HEK293 (cell line): Measurements from ENCODE around the gene LRP6.

ENCODE experiments used
- CTCF ChIA-PET: fragments of 350-600 bp; formaldehyde crosslinking; extraction: SDS; loops from one replicate; lab custom pipeline; 2021; ENCODE audit warnings: antibody characterized with exemption; lab: Yijun Ruan, JAX
- POLR2A ChIA-PET: fragments of 300-600 bp; formaldehyde crosslinking; extraction: SDS; loops from one replicate; lab custom pipeline; 2020; ENCODE audit warnings: antibody characterized with exemption, inconsistent platforms; lab: Yijun Ruan, JAX
- H3K27ac ChIP-seq: fragments of 200-500 bp; sonication (Bioruptor generic); 2 replicates; pipeline ENCODE4 v1.5.1; 2014; ENCODE audit warnings: low read depth, low read length, control low read depth, inconsistent platforms; ENCODE audit errors: extremely low read depth
- H3K36me3 ChIP-seq, 2 experiments: fragments of 200-500 bp in 1 of 2; sonication (Bioruptor generic) in 1 of 2; 1 replicate in 1 of 2; 2 replicates in 1 of 2; pipeline ENCODE4 v1.5.1; 2014 to 2017; ENCODE audit warnings: inconsistent platforms in 2 of 2, low read length in 2 of 2; ENCODE audit not compliant: control insufficient read depth in 2 of 2, insufficient read depth in 1 of 2
- H3K4me1 ChIP-seq: fragments of 200-500 bp; sonication (Bioruptor generic); 2 replicates; pipeline ENCODE4 v1.5.1; 2014; ENCODE audit warnings: mild to moderate bottlenecking, low read length, inconsistent platforms; ENCODE audit not compliant: control insufficient read depth, insufficient read depth
- H3K4me3 ChIP-seq: 2 replicates; pipeline ENCODE4 v1.5.1; 2011; ENCODE audit warnings: low read depth, mild to moderate bottlenecking, control low read depth, low read length, moderate library complexity
- H3K9me3 ChIP-seq: fragments of 200-500 bp; sonication (Bioruptor generic); 2 replicates; pipeline ENCODE4 v1.5.1; 2014; ENCODE audit warnings: low read depth, low read length, inconsistent platforms; ENCODE audit not compliant: control insufficient read depth, insufficient read depth
- BCL11B ChIP-seq: fragments of 450-650 bp; formaldehyde crosslinking; IDR thresholded peaks from 2 replicates; pipeline ENCODE4 v1.5.1; 2016; ENCODE audit warnings: low read depth, missing biosample characterization, missing genetic modification characterization
- EGR2 ChIP-seq: fragments of 450-650 bp; formaldehyde crosslinking; IDR thresholded peaks from 2 replicates; pipeline ENCODE4 v1.5.1; 2016; ENCODE audit warnings: low read depth, missing biosample characterization, missing genetic modification characterization
- GLI4 ChIP-seq: fragments of 450-650 bp; formaldehyde crosslinking; IDR thresholded peaks from 2 replicates; pipeline ENCODE4 v1.5.1; 2016; ENCODE audit warnings: missing biosample characterization, missing genetic modification characterization
- HOXD13 ChIP-seq: sonication (generic); formaldehyde crosslinking; IDR thresholded peaks from 2 replicates; pipeline ENCODE4 v1.8.0; 2022; ENCODE audit warnings: missing genetic modification reagents, borderline replicate concordance
- KLF1 ChIP-seq: fragments of 450-650 bp; formaldehyde crosslinking; IDR thresholded peaks from 2 replicates; pipeline ENCODE4 v1.5.1; 2016; ENCODE audit warnings: missing biosample characterization, missing genetic modification characterization
- MYNN ChIP-seq: fragments of 450-650 bp; formaldehyde crosslinking; IDR thresholded peaks from 2 replicates; pipeline ENCODE4 v1.5.1; 2016; ENCODE audit warnings: missing biosample characterization, missing genetic modification characterization, borderline replicate concordance
- PRDM1 ChIP-seq: fragments of 450-650 bp; formaldehyde crosslinking; IDR thresholded peaks from 2 replicates; pipeline ENCODE4; 2016; ENCODE audit warnings: missing biosample characterization, missing genetic modification characterization
- PRDM2 ChIP-seq: fragments of 450-650 bp; formaldehyde crosslinking; IDR thresholded peaks from 2 replicates; pipeline ENCODE4 v1.5.1; 2016; ENCODE audit warnings: missing biosample characterization, missing genetic modification characterization, borderline replicate concordance
- YY1 ChIP-seq: fragments of 450-650 bp; formaldehyde crosslinking; IDR thresholded peaks from 2 replicates; pipeline ENCODE4 v1.5.1; 2018; ENCODE audit warnings: missing biosample characterization, missing genetic modification characterization
- ZBTB48 ChIP-seq: fragments of 450-650 bp; formaldehyde crosslinking; IDR thresholded peaks from 2 replicates; pipeline ENCODE4 v1.5.1; 2016; ENCODE audit warnings: missing biosample characterization, missing genetic modification characterization
- ZBTB7A ChIP-seq: fragments of 450-650 bp; formaldehyde crosslinking; IDR thresholded peaks from 2 replicates; pipeline ENCODE4 v1.5.1; 2016; ENCODE audit warnings: low read depth, missing biosample characterization, missing genetic modification characterization
- ZNF148 ChIP-seq: fragments of 450-650 bp; formaldehyde crosslinking; IDR thresholded peaks from 2 replicates; pipeline ENCODE4 v1.5.0; 2017; ENCODE audit warnings: missing biosample characterization, missing genetic modification characterization, borderline replicate concordance
- ZNF19 ChIP-seq: fragments of 450-650 bp; formaldehyde crosslinking; IDR thresholded peaks from 2 replicates; pipeline ENCODE4; 2016; ENCODE audit warnings: missing biosample characterization, missing genetic modification characterization, low read depth
- ZNF26 ChIP-seq: fragments of 450-650 bp; formaldehyde crosslinking; IDR thresholded peaks from 2 replicates; pipeline ENCODE4 v1.5.1; 2016; ENCODE audit warnings: missing biosample characterization, missing genetic modification characterization
- ZNF391 ChIP-seq: fragments of 450-650 bp; formaldehyde crosslinking; IDR thresholded peaks from 2 replicates; pipeline ENCODE4 v1.5.1; 2016; ENCODE audit warnings: low read depth, missing biosample characterization, missing genetic modification characterization, borderline replicate concordance
- ZNF529 ChIP-seq: fragments of 450-650 bp; formaldehyde crosslinking; IDR thresholded peaks from 2 replicates; pipeline ENCODE4 v1.5.1; 2017; ENCODE audit warnings: missing genetic modification characterization, missing biosample characterization; ENCODE audit not compliant: insufficient replicate concordance
- ZNF555 ChIP-seq: fragments of 450-650 bp; formaldehyde crosslinking; conservative IDR thresholded peaks from 2 replicates; pipeline ENCODE4 v1.5.1; 2017; ENCODE audit warnings: missing biosample characterization, mild to moderate bottlenecking, missing genetic modification characterization, inconsistent platforms
- ZNF571 ChIP-seq: fragments of 450-650 bp; formaldehyde crosslinking; IDR thresholded peaks from 2 replicates; pipeline ENCODE4 v1.5.0; 2017; ENCODE audit warnings: missing biosample characterization, missing genetic modification characterization
- ZNF621 ChIP-seq: fragments of 450-650 bp; formaldehyde crosslinking; IDR thresholded peaks from 2 replicates; pipeline ENCODE4 v1.5.1; 2017; ENCODE audit warnings: missing biosample characterization, missing genetic modification characterization
- ZNF664 ChIP-seq: fragments of 450-650 bp; formaldehyde crosslinking; IDR thresholded peaks from 2 replicates; pipeline ENCODE4 v1.5.1; 2016; ENCODE audit warnings: missing biosample characterization, missing genetic modification characterization
- ZNF768 ChIP-seq: fragments of 450-650 bp; formaldehyde crosslinking; IDR thresholded peaks from 2 replicates; pipeline ENCODE4 v1.5.1; 2018; ENCODE audit warnings: missing biosample characterization, mild to moderate bottlenecking, missing genetic modification characterization
- ZSCAN4 ChIP-seq: fragments of 450-650 bp; formaldehyde crosslinking; IDR thresholded peaks from 2 replicates; pipeline ENCODE4 v1.5.1; 2017; ENCODE audit warnings: missing biosample characterization, missing genetic modification characterization
- TF ChIP-seq, protein P1 (sequence below): fragments of 450-650 bp; formaldehyde crosslinking; IDR thresholded peaks from 2 replicates; pipeline ENCODE4 v1.5.1; 2016; ENCODE audit warnings: missing biosample characterization, missing genetic modification characterization
- TF ChIP-seq, protein P2 (sequence below): fragments of 450-650 bp; formaldehyde crosslinking; IDR thresholded peaks from 2 replicates; pipeline ENCODE4 v1.5.1; 2016; ENCODE audit warnings: missing biosample characterization, missing genetic modification characterization

Gene LRP6

DNA sequence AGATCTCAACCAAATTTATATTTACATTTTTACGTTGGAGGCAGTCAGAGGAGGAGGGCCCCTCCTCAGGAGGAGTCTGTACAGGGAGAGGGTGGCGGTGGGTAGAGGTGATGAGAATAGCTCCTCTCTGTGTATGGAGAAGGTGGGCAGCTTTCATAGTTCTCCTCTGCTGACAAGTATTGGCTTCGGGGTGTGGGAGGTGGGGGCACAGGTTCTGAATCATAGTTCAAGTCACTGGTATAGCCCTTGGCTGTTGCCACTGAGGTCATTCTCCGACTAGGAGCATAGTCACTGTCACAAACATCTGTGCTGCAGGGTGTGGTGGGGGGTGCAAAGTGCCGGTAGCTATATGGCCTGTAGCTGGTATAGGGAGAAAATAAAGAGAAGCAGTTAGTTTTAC lies 145.8 kb downstream of the LRP6 start (continued):
- TF ChIP-seq ZNF26 (tag by site-specific recombination) = no peak
- TF ChIP-seq EGR2 = peak; percentile 87
- no peak for TF ChIP-seq ZNF148
- TF ChIP-seq ZNF768 (tag by site-specific recombination) = no peak
- TF ChIP-seq PRDM2 (tag by site-specific recombination) = no peak
- no peak for TF ChIP-seq ZNF19 (tag by site-specific recombination)
- no peak for TF ChIP-seq BCL11B (tag by site-specific recombination)
- TF ChIP-seq, all 188 proteins: peak for 2

GRCh38 chr12:12116677-12117076 lies 150.2 kb downstream of the LRP6 start:
- Histone ChIP-seq H3K9me3 (no peaks in the 10 kb centered on the region), H3K36me3 (peaks cover 13 to 30% of the 10 kb centered on the region in 2 experiments; a peak in 2 of 3 replicates), H3K4me1 (peaks cover 4% of the 10 kb centered on the region; the same call in 1 of the 2 replicates), H3K4me3 (no peak overlapping the region), H3K27ac (no peak overlapping the region)
- ChIA-PET POLR2A (no interaction called here), CTCF (no interaction called here)
- TF ChIP-seq, protein P1, sequence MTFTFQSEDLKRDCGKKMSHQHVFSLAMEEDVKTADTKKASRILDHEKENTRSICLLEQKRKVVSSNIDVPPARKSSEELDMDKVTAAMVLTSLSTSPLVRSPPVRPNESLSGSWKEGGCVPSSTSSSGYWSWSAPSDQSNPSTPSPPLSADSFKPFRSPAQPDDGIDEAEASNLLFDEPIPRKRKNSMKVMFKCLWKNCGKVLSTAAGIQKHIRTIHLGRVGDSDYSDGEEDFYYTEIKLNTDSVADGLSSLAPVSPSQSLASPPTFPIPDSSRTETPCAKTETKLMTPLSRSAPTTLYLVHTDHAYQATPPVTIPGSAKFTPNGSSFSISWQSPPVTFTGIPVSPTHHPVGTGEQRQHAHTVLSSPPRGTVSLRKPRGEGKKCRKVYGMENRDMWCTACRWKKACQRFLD (tag by site-specific recombination) = no peak
- TF ChIP-seq ZNF621 (no peak), PRDM1 (tag by site-specific recombination) (no peak), KLF1 (tag by site-specific recombination) (no peak), ZBTB7A (no peak), MYNN (tag by site-specific recombination) (no peak), ZNF391 (tag by site-specific recombination) (no peak), ZBTB48 (tag by site-specific recombination) (no peak), ZNF664 (tag by site-specific recombination) (no peak), HOXD13 (CRISPR knock-in tag) (no peak), ZNF529 (tag by site-specific recombination) (no peak), YY1 (no peak), ZNF571 (no peak), ZSCAN4 (no peak), GLI4 (no peak), ZNF555 (tag by site-specific recombination) (no peak)
- TF ChIP-seq, protein P2, sequence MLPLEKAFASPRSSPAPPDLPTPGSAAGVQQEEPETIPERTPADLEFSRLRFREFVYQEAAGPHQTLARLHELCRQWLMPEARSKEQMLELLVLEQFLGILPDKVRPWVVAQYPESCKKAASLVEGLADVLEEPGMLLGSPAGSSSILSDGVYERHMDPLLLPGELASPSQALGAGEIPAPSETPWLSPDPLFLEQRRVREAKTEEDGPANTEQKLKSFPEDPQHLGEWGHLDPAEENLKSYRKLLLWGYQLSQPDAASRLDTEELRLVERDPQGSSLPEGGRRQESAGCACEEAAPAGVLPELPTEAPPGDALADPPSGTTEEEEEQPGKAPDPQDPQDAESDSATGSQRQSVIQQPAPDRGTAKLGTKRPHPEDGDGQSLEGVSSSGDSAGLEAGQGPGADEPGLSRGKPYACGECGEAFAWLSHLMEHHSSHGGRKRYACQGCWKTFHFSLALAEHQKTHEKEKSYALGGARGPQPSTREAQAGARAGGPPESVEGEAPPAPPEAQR (tag by site-specific recombination) = no peak
